SHP77 treated with DMSO at 0.1 percent for 48 hours (cell line): ENCODE results near the gene NOTO.
"Not testable (repeated sequence)": the region's sequence is repeated elsewhere in the genome, so short reads cannot be mapped to it uniquely, and the experiment has no call there.

Source experiments
- DNase-seq: peaks from one replicate; lab custom pipeline; 2025; lab: John Stamatoyannopoulos, UW

NOTO gene

GRCh38 chr2:73200281-73200680 is 2.1 kb upstream of the NOTO start:
- DNase-seq: not testable (repeated sequence)

- no peak for DNase-seq
Observed at GRCh38 chr2:73203055-73203681, 794 bp downstream of the NOTO start.

GRCh38 chr2:73205611-73206010 is 3.2 kb downstream of the NOTO start:
- no peak for DNase-seq

GRCh38 chr2:73208258-73208657 is 5.9 kb downstream of the NOTO start:
- no peak for DNase-seq

DNA sequence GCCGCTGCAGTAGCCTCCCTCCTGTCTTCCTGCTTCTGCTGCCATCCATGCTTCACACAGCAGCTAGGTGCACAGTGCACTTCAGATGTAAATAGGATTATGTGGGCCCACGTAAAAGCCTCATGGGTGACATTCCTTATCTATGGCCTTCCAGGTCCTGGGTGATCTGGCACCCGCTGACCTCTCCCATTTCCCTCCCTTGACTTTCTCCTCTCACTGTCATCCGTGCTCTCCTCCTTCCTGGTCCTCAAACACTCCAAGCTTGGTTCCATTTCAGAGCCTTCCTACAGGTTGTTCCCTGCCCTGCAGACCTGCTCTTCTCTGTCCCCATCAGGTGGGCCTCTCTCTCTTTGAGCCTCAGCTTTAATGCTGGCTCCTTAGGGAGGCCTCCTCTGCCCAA is 7.6 kb downstream of the NOTO start:
- no peak for DNase-seq

DNA sequence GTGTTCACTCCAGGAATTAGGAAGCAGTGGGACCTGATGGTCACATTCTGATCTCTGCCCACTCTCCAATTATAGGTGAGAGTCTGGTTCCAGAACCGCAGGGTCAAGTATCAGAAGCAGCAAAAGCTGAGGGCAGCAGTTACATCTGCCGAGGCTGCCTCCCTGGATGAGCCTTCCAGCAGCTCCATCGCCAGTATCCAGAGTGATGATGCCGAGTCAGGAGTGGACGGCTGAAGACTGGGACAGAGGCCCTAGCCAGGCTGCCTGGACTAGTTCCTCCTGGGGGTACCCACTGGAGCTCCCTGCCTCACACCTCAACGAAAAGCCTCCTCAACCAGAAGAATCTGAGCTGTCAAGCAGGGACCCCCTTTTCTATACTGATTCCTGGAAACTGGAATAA is 8.3 kb downstream of the NOTO start:
- DNase-seq: no peak

GRCh38 chr2:73212098-73212447 is 9.7 kb downstream of the NOTO start:
- no peak for DNase-seq

DNA sequence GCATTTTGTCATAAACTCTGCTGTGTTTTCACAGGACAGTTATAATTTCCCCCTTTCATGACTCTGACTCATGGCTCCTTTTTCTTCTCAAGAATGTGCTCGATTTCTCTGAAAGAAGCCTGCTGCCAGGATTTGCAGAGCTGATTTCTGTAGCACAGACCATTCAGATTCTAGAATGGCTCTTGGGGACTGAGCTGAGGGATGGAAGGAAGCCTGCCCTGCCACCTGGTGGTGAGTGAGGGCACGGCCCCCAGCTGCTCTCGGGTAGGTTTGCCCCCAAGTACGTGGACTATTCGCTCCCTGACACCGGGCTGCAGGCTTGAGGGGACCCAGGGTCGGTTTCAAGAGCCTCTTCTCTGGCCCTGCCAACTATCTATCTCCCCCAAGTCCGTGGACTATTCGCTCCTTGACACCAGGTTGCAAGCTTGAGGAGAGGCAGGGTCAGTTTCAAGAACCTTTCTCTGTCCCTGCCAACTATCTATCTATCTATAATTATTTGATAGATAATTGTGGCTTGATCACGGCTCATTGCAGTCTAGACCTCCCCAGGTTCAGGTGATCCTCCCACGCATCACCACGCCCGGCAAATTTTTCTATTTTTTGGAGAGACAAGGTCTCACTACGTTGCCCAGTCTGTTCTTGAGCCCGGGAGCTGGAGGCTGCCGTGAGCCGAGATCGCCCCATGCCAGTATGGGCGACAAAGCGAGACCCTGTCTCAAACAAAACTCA is 10.2 kb downstream of the NOTO start:
- peak; percentile 50 for DNase-seq

DNA sequence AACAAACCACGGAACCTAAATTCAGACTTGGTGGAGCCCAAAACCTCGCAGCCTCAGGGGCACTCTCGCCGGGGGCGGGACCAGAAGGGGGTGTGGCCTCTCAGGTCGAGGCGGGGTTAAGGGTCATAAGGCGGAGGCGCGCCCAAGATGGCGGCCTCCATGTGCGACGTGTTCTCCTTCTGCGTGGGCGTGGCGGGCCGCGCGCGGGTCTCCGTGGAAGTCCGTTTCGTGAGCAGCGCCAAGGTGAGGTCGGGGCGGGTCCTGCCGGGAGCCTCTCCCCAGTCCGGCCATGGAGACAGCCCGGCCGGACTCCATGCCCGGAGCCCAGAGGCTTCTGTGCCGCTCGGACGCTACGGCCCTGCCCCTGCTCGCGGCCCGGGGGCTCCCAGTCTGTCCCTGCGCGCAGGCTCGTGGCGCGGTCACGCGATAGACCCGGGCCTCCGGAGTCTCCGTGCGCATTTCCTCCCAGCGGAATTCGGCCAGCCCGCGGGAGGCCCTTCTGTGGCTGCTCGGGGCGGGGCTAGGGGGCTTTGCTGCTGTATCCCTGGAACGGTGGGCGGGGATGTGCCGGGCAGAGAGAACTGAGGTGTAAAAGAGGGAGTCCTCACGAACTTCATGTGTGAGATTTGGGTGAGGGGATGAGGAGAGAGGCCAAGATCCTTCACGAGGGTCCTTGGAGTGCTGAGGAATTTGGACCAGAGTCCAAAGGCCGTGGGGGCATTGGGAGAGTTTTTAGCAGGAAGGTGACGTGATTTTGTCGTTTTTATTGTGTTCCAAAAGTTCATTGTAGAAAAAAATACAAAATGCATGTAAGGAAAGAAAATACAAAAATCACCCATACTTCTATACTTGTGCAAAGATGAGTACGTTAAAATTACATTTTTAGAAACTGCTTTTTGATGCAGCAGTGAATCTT is 12.0 kb downstream of the NOTO start, which contains the start of gene SMYD5:
SMYD5 (plus strand) TSS at position 126 of the 916 bp plus-strand sequence; CDS start at position 148, 22 bp downstream.
- DNase-seq: peak; percentile 48

GRCh38 chr2:73215254-73215653 is 12.9 kb downstream of the NOTO start:
- DNase-seq: no peak

- no peak for DNase-seq
Observed at GRCh38 chr2:73217160-73217559, 14.8 kb downstream of the NOTO start.

GRCh38 chr2:73217826-73218225 is 15.5 kb downstream of the NOTO start:
- no peak for DNase-seq

- no peak for DNase-seq
Observed at GRCh38 chr2:73218298-73218697, 15.9 kb downstream of the NOTO start.

DNA sequence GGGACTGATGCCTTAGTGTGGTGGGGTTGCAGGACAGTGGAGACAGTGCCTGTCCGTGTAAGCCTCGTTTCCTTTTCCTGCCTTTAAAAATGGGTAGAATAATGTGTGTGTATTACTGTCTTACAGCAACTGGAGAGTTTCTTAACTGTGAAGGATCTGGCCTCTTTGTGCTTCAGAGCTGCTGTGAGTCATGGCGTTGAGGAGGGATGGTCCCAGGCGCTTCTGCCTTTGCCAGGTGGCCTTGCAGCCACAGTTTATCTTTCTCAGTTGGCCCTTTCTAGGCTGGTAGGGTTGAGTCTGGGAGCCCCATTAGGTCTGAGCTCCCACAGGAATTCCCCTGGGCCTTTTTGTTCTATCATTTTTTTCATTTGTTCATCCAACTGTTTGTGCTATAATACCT is 21.4 kb downstream of the NOTO start:
- no peak for DNase-seq

- DNase-seq: no peak
Observed at GRCh38 chr2:73225513-73226360, 23.4 kb downstream of the NOTO start.

DNA sequence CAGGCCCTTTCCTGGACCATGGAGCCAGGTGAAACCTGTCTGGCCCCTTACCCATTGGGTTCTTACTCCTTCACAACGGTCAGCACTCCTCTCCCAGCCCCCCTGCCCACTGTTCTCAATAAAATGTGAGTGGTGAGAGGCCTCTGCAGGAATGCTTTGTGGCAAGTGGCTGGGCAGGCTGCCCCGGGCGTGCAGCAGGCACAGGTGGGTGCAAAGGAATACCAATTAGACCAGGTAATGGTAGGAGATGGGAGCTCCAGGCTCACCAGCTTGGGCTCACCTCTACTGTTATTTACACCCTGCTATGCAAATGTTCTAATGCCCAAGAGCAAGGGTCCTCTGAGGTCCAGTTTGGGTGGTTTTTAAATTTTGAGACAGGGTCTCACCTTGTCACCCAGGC is 24.7 kb downstream of the NOTO start:
- DNase-seq: no peak

- no peak for DNase-seq
Observed at GRCh38 chr2:73228631-73229030, 26.3 kb downstream of the NOTO start.

GRCh38 chr2:73232403-73233153 is 30.2 kb downstream of the NOTO start:
- DNase-seq: no peak

- peak; percentile 96 for DNase-seq
Observed at GRCh38 chr2:73233154-73233931, 31.0 kb downstream of the NOTO start, which contains the start of gene PRADC1. Gene PRADC1 (minus strand): TSS chr2:73233239. CDS start chr2:73233160, 79 bp downstream.
